Right cardiac atrium (tissue), 5 donors: ENCODE data around the gene MAPT. TPM values are rescaled to one million over a fixed set of nuclear protein-coding genes. Genes with fewer than 3 reads are reported as not detected.
A peak's percentile ranks its signal among the peaks of the same experiment; 100 is the strongest.
"Not testable (repeated sequence)": the region's sequence is repeated elsewhere in the genome, so short reads cannot be mapped to it uniquely, and the experiment has no call there.

ENCODE experiments used
- ATAC-seq, 2 donors: fragments of 200-7000 bp; cut with Tn5 transposase; one replicate each; pipeline versions ENCODE4 v1.8.0 to v1.9.1; 2020; ENCODE audit warnings: moderate library complexity in 2 of 2, mild to moderate bottlenecking in 1 of 2
- DNase-seq, 3 donors: peaks; one replicate each; pipeline ENCODE4 v3.0.0-alpha.2; 2020
- H3K27ac ChIP-seq: one replicate; pipeline ENCODE4 v1.5.1; 2013; ENCODE audit warnings: mild to moderate bottlenecking, low read length, control low read depth, moderate library complexity
- H3K27me3 ChIP-seq: one replicate; pipeline ENCODE4 v1.6.1; 2013; ENCODE audit not compliant: control insufficient read depth, insufficient read depth
- H3K4me1 ChIP-seq: one replicate; pipeline ENCODE4 v1.6.1; 2013; ENCODE audit warnings: low read length; ENCODE audit not compliant: control insufficient read depth, insufficient read depth
- H3K4me3 ChIP-seq: one replicate; pipeline ENCODE4 v1.5.1; 2013; ENCODE audit warnings: low read length, control low read depth
- H3K9me3 ChIP-seq: one replicate; pipeline ENCODE4 v1.6.1; 2013; ENCODE audit warnings: low read length; ENCODE audit not compliant: control insufficient read depth
- WGBS: extraction: QIAGEN DNeasy Blood & Tissue Kit; methylation state at CpG from one replicate; pipeline ENCODE4 v1.1.7; 2013; 5-methylcytosine and 5-hydroxymethylcytosine counted together
- intact Hi-C, 4 donors: fragments of 100-400 bp; cut with DNase I; formaldehyde crosslinking; loops; one replicate each; pipeline versions ENCODE4 v1.11.0 to v1.14.0; 2022 to 2023
- polyA plus RNA-seq: library from polyadenylated mRNA; stranded (reverse); fragments of 200-250 nt; gene quantifications from one replicate; pipeline ENCODE4 v1.2.3, GENCODE V29; 2013
- total RNA-seq, 4 donors: library from RNA; stranded (reverse); fragmentation: NEBNext Ultra II Directional; extraction: Animal tissue kit (Norgen Biotek cat#: 25700); gene quantifications; one replicate each; pipeline ENCODE4 v1.2.1, GENCODE V29; 2021
- donor health status: healthy with polysubstance abuse.
- donor health status: DM: no; HTN: yes; CAD: no.
- donor health status: DM: no; HTN: no; CAD: no.
- donor health status: DM: no; HTN: yes; CAD: no; lungs with severe emphysema.
- donor health status: DM: yes; HTN: yes; CAD: no.

MAPT gene
- total and polyA plus RNA-seq, 5 donors = 6.9 to 15.1 (median 8.2) TPM

GRCh38 chr17:45850011-45850410 lies 44.3 kb upstream of the MAPT start:
- H3K4me1 ChIP-seq = no peaks in the 10 kb centered on the region
- H3K27ac ChIP-seq = no peak overlapping the region
- H3K27me3 ChIP-seq = no peaks in the 10 kb centered on the region
- no peak for DNase-seq
- ATAC-seq = no peak
- no peak overlapping the region for H3K4me3 ChIP-seq
- no peaks in the 10 kb centered on the region for H3K9me3 ChIP-seq
- WGBS = 79% methylated on average over 4 of the region's 4 CpGs
- intact Hi-C loops = no loop called here

GRCh38 chr17:45850468-45850867 lies 43.9 kb upstream of the MAPT start:
- ATAC-seq (no peak), DNase-seq (no peak)
- Histone ChIP-seq H3K9me3 (no peaks in the 10 kb centered on the region), H3K27ac (no peak overlapping the region), H3K4me3 (no peak overlapping the region), H3K27me3 (no peaks in the 10 kb centered on the region), H3K4me1 (no peaks in the 10 kb centered on the region)
- 89% methylated on average over 5 of the region's 5 CpGs for WGBS
- intact Hi-C loops = no loop called here

GRCh38 chr17:45851022-45851421 lies 43.3 kb upstream of the MAPT start:
- ATAC-seq (no peak), DNase-seq (no peak)
- no peaks in the 10 kb centered on the region for H3K4me1 ChIP-seq
- no peak overlapping the region for H3K27ac ChIP-seq
- no peaks in the 10 kb centered on the region for H3K9me3 ChIP-seq
- intact Hi-C loops = no loop called here
- WGBS = 83% methylated on average over 6 of the region's 6 CpGs
- no peaks in the 10 kb centered on the region for H3K27me3 ChIP-seq
- H3K4me3 ChIP-seq = no peak overlapping the region

- H3K27ac ChIP-seq = no peak overlapping the region
- ATAC-seq (no peak), DNase-seq (no peak)
- no peaks in the 10 kb centered on the region for H3K27me3 ChIP-seq
- H3K4me1 ChIP-seq = no peaks in the 10 kb centered on the region
- H3K4me3 ChIP-seq = no peak overlapping the region
- WGBS = 37% methylated on average over 8 of the region's 8 CpGs
- intact Hi-C loops = no loop called here
- H3K9me3 ChIP-seq = no peaks in the 10 kb centered on the region
Measured at GRCh38 chr17:45851464-45851863, 42.9 kb upstream of the MAPT start.

- WGBS = 77% methylated on average over 1 of the region's 1 CpG
- Histone ChIP-seq H3K27ac (no peak overlapping the region), H3K4me1 (no peaks in the 10 kb centered on the region), H3K4me3 (no peak overlapping the region), H3K9me3 (no peaks in the 10 kb centered on the region), H3K27me3 (no peaks in the 10 kb centered on the region)
- ATAC-seq (no peak), DNase-seq (no peak)
- intact Hi-C loops = no loop called here
Measured at GRCh38 chr17:45851873-45852272, 42.5 kb upstream of the MAPT start.

GRCh38 chr17:45852535-45853297 lies 41.6 kb upstream of the MAPT start:
- ATAC-seq = no peak
- intact Hi-C loops = no loop called here

GRCh38 chr17:45854209-45854608 lies 40.1 kb upstream of the MAPT start:
- 78% methylated on average over 9 of the region's 9 CpGs for WGBS
- DNase-seq = no peak
- Histone ChIP-seq H3K4me1 (no peaks in the 10 kb centered on the region), H3K27ac (no peak overlapping the region), H3K27me3 (no peaks in the 10 kb centered on the region), H3K4me3 (no peak overlapping the region), H3K9me3 (no peaks in the 10 kb centered on the region)
- ATAC-seq = no peak
- intact Hi-C loops = no loop called here

More at GRCh38 chr17:45852535-45853297, 41.6 kb upstream of the MAPT start:
- Histone ChIP-seq H3K4me3 (no peak overlapping the region), H3K4me1 (no peaks in the 10 kb centered on the region), H3K9me3 (no peaks in the 10 kb centered on the region), H3K27me3 (no peaks in the 10 kb centered on the region), H3K27ac (no peak overlapping the region)
- DNase-seq = peak in 2 of 3 donors; percentile 47 to 77
- WGBS = 25% methylated on average over 12 of the region's 12 CpGs

GRCh38 chr17:45855691-45856336 lies 38.5 kb upstream of the MAPT start:
- H3K4me3 ChIP-seq = no peak overlapping the region
- DNase-seq (no peak), ATAC-seq (no peak)
- intact Hi-C loops = no loop called here
- 61% methylated on average over 2 of the region's 2 CpGs for WGBS
- no peak overlapping the region for H3K27ac ChIP-seq
- no peaks in the 10 kb centered on the region for H3K4me1 ChIP-seq
- no peaks in the 10 kb centered on the region for H3K27me3 ChIP-seq
- H3K9me3 ChIP-seq = no peaks in the 10 kb centered on the region

GRCh38 chr17:45857977-45858708 lies 36.2 kb upstream of the MAPT start:
- Histone ChIP-seq H3K4me1 (no peaks in the 10 kb centered on the region), H3K4me3 (no peak overlapping the region), H3K27me3 (no peaks in the 10 kb centered on the region), H3K27ac (no peak overlapping the region), H3K9me3 (no peaks in the 10 kb centered on the region)
- ATAC-seq (peak; percentile 14 to 43), DNase-seq (peak in 2 of 3 donors; percentile 37 to 69)
- WGBS = 30% methylated on average over 10 of the region's 10 CpGs
- intact Hi-C loops = no loop called here

GRCh38 chr17:45861165-45861564 lies 33.2 kb upstream of the MAPT start:
- WGBS = 75% methylated on average over 7 of the region's 7 CpGs
- ATAC-seq = no peak
- no peak overlapping the region for H3K27ac ChIP-seq
- H3K4me1 ChIP-seq = no peaks in the 10 kb centered on the region
- intact Hi-C loops = no loop called here
- H3K9me3 ChIP-seq = no peaks in the 10 kb centered on the region
- no peak for DNase-seq
- H3K27me3 ChIP-seq = no peaks in the 10 kb centered on the region
- no peak overlapping the region for H3K4me3 ChIP-seq

- WGBS = 86% methylated on average over 9 of the region's 9 CpGs
- H3K27ac ChIP-seq, intact Hi-C loops, DNase-seq, H3K4me3 ChIP-seq, H3K4me1 ChIP-seq, ATAC-seq, H3K27me3 ChIP-seq, H3K9me3 ChIP-seq: not testable (repeated sequence)
Measured at GRCh38 chr17:45862127-45862526, 32.2 kb upstream of the MAPT start.
